ENCODE measurements around the gene WWTR1.

DNA sequence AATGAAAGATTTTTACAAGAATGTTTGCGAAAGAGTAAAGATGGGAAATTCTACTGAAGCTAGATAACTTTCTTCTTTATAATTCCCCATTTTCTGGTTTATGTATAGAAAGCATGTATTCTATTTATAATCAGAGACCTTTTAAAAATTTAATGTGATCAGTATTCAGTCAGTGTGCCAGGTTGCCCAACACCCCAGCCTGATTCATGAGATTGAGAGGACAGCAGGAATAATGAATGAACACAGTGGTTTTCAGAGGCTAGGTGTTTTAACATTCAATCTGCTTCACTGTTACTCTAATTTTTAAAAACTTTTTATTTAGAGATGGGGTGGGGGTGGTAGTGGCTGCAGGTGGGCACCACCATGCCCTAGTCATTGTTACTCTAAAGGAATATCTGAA, 4.7 kb downstream of the WWTR1 start:
- TF ChIP-seq, protein P1, sequence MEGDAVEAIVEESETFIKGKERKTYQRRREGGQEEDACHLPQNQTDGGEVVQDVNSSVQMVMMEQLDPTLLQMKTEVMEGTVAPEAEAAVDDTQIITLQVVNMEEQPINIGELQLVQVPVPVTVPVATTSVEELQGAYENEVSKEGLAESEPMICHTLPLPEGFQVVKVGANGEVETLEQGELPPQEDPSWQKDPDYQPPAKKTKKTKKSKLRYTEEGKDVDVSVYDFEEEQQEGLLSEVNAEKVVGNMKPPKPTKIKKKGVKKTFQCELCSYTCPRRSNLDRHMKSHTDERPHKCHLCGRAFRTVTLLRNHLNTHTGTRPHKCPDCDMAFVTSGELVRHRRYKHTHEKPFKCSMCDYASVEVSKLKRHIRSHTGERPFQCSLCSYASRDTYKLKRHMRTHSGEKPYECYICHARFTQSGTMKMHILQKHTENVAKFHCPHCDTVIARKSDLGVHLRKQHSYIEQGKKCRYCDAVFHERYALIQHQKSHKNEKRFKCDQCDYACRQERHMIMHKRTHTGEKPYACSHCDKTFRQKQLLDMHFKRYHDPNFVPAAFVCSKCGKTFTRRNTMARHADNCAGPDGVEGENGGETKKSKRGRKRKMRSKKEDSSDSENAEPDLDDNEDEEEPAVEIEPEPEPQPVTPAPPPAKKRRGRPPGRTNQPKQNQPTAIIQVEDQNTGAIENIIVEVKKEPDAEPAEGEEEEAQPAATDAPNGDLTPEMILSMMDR (IDR thresholded peaks at IDR 0.05; ENCODE audit: low read depth, low read length, missing input control): no peak
- TF ChIP-seq RXRA (IDR thresholded peaks at IDR 0.05): no peak
- TF ChIP-seq GABPA (IDR thresholded peaks at IDR 0.05 in 1 of 2, conservative IDR thresholded peaks at IDR 0.05 in 1 of 2): no peak
- TF ChIP-seq, protein P2, sequence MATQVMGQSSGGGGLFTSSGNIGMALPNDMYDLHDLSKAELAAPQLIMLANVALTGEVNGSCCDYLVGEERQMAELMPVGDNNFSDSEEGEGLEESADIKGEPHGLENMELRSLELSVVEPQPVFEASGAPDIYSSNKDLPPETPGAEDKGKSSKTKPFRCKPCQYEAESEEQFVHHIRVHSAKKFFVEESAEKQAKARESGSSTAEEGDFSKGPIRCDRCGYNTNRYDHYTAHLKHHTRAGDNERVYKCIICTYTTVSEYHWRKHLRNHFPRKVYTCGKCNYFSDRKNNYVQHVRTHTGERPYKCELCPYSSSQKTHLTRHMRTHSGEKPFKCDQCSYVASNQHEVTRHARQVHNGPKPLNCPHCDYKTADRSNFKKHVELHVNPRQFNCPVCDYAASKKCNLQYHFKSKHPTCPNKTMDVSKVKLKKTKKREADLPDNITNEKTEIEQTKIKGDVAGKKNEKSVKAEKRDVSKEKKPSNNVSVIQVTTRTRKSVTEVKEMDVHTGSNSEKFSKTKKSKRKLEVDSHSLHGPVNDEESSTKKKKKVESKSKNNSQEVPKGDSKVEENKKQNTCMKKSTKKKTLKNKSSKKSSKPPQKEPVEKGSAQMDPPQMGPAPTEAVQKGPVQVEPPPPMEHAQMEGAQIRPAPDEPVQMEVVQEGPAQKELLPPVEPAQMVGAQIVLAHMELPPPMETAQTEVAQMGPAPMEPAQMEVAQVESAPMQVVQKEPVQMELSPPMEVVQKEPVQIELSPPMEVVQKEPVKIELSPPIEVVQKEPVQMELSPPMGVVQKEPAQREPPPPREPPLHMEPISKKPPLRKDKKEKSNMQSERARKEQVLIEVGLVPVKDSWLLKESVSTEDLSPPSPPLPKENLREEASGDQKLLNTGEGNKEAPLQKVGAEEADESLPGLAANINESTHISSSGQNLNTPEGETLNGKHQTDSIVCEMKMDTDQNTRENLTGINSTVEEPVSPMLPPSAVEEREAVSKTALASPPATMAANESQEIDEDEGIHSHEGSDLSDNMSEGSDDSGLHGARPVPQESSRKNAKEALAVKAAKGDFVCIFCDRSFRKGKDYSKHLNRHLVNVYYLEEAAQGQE (IDR thresholded peaks at IDR 0.05): no peak
- TF ChIP-seq RAD21 (IDR thresholded peaks at IDR 0.05): no peak
- TF ChIP-seq, protein P3, sequence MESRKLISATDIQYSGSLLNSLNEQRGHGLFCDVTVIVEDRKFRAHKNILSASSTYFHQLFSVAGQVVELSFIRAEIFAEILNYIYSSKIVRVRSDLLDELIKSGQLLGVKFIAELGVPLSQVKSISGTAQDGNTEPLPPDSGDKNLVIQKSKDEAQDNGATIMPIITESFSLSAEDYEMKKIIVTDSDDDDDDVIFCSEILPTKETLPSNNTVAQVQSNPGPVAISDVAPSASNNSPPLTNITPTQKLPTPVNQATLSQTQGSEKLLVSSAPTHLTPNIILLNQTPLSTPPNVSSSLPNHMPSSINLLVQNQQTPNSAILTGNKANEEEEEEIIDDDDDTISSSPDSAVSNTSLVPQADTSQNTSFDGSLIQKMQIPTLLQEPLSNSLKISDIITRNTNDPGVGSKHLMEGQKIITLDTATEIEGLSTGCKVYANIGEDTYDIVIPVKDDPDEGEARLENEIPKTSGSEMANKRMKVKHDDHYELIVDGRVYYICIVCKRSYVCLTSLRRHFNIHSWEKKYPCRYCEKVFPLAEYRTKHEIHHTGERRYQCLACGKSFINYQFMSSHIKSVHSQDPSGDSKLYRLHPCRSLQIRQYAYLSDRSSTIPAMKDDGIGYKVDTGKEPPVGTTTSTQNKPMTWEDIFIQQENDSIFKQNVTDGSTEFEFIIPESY (IDR thresholded peaks at IDR 0.05): no peak
- TF ChIP-seq TAF1 (conservative IDR thresholded peaks at IDR 0.05): no peak
- no peak for TF ChIP-seq HNF4A (conservative IDR thresholded peaks at IDR 0.05)
- TF ChIP-seq YY1 (IDR thresholded peaks at IDR 0.05): no peak
- TF ChIP-seq FOXA1 (IDR thresholded peaks at IDR 0.05): no peak

Measured in liver (tissue), 3 donors.